Fibroblast of pulmonary artery (primary cell): ENCODE results near the gene FAM187B.

Source experiments
- DNase-seq: peaks from one replicate; pipeline ENCODE4 v3.0.0-alpha.2; 2010; ENCODE audit warnings: low read depth
- H3K4me3 ChIP-seq: replicated peaks from 2 replicates; pipeline ENCODE4 v1.5.1; 2011; ENCODE audit warnings: low read depth, mild to moderate bottlenecking, control low read depth, low read length, moderate library complexity
- TF ChIP-seq, protein P1 (sequence below): IDR thresholded peaks from 2 replicates; pipeline ENCODE4 v1.5.1; 2011; ENCODE audit warnings: mild to moderate bottlenecking, control low read depth, low read length, inconsistent platforms; ENCODE audit errors: missing control alignments

FAM187B gene

DNA sequence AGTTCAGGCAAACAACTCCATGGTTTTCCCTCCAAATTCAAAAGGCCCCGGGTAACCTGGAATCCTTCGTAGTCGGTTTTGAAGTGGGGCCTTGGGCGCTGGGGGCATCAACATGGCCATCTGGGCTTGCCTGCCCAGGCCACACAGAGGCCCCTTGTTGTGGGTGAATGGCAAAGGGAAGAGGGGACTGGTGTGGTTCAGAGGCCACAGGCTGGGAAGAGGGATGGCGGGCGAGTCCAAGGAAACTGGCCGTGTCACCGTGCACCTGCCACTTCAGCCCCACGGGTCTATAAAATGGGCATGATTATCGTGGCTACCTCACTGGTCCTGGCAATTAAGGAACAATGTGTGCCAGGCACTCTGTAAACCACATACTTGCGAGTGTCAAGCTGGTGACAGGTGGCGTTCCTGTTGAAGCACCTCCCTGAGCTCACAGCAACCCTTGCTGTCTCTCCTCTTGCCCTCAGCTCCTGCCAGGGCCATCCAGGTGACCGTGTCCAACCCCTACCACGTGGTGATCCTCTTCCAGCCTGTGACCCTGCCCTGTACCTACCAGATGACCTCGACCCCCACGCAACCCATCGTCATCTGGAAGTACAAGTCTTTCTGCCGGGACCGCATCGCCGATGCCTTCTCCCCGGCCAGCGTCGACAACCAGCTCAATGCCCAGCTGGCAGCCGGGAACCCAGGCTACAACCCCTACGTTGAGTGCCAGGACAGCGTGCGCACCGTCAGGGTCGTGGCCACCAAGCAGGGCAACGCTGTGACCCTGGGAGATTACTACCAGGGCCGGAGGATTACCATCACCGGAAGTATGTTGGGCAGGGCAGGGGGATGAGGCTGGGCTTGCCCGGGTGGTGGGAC lies 21.5 kb upstream of the FAM187B start:
- TF ChIP-seq, protein P1, sequence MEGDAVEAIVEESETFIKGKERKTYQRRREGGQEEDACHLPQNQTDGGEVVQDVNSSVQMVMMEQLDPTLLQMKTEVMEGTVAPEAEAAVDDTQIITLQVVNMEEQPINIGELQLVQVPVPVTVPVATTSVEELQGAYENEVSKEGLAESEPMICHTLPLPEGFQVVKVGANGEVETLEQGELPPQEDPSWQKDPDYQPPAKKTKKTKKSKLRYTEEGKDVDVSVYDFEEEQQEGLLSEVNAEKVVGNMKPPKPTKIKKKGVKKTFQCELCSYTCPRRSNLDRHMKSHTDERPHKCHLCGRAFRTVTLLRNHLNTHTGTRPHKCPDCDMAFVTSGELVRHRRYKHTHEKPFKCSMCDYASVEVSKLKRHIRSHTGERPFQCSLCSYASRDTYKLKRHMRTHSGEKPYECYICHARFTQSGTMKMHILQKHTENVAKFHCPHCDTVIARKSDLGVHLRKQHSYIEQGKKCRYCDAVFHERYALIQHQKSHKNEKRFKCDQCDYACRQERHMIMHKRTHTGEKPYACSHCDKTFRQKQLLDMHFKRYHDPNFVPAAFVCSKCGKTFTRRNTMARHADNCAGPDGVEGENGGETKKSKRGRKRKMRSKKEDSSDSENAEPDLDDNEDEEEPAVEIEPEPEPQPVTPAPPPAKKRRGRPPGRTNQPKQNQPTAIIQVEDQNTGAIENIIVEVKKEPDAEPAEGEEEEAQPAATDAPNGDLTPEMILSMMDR: no peak
- no peak overlapping the region for H3K4me3 ChIP-seq
- DNase-seq: no peak

DNA sequence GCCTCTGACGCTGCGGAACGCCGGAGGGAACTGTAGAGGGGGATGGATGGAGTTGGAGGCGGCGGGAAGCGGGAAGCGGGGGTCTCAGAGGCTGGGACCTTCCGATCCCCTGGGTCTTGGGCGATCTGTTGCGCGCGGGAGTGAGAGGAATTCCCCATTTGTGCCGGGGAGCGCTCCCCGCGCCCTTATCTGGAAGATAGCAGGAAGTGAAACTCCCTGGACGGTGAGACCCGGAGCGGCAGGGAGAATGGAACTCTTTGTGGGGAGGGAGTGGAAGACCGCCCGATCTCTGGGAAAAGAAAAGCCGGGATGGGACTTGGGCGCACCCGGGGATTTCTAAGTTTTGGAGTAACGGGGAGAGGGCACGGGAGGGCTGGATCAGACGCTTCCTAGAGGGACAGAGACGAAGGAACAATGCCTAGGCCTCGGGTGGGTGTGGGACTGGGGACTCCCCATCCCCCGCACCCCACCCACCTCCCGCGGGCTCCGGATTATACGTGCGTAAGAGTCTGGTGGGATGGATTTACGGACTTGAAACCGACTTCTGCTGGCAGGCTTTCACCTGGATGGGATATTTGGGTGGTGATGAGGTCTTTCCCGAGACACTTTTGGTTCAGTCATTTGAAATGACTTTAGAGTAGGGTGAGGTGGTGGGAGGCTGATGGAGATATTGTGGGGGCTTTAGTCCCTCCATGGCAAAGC lies 20.8 kb upstream of the FAM187B start:
- no peak overlapping the region for H3K4me3 ChIP-seq
- DNase-seq: no peak
- TF ChIP-seq, protein P1: no peak

DNA sequence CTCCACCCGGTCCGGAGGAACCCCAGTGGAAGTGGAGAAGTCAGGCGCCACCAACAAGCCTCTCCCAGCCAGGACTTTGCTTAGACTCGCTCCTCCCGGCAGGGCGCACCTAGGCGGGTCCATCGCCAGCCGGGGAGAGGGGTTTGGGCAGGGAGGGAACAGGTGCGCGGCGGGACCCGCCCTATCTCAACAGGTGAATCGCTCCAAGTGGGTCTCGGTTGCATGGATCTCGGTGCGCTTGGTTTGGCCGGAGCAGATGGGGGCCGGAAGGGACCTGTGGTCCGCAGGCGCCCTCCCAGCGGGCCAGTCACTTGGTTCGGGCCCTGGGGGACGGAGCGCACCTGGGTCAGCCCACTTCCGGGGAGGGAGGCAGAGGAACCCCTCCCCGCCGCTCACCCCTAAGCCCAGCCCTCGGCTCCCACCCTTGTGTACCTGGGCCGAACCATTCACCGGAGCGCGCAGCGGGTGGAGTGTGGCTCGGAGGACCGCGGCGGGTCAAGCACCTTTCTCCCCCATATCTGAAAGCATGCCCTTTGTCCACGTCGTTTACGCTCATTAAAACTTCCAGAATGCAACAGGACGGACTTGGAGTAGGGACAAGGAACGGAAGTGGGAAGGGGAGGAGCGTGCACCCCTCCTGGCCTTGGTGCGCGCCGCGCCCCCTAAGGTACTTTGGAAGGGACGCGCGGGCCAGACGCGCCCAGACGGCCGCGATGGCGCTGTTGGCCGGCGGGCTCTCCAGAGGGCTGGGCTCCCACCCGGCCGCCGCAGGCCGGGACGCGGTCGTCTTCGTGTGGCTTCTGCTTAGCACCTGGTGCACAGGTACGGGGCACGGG lies 20.0 kb upstream of the FAM187B start, which contains the start of gene LSR:
LSR (plus strand) TSS at position 693 of the 836 bp plus-strand sequence; CDS start at position 714, 21 bp downstream.
- TF ChIP-seq, protein P1: no peak
- no peak for DNase-seq
- no peak within 1 kb of the TSS for H3K4me3 ChIP-seq

DNA sequence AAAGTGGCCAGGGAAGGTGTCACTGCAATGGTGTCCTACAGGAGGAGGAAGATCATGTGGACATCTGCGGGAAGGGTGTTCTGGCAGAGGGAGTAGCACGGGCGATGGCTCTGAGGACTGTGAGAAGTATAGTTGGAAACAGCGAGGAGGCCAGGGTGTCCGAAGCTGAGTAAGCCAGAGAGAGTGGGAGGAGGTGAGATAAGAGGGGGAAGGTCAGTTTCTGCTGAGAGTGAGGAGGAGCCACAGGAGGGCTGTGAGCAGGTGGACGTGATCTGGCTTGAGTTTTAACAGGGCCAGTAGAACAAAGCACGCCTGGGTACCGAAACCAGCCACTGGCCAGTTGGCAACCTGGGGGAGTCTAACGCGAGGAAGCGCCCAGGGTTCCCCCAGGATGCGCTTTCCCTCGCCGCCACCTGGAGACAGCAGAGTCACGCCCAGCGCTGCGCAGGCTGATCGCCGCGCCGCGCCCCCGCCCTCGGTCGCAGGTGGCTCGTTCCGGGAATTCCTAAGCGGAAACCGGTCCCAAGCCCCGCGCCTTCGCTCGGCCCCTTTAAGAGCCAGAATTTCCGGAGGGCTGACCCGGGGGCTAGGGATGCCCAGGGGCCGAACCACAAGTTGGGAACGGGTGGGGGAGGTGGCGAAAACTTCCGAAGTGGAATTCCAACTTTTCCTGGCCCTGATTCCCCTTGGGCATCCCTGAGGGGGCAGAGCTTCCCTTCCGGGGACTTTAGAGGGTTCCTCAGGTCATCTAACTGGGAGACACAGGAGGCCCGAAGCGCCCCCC lies 19.2 kb upstream of the FAM187B start:
- TF ChIP-seq, protein P1: no peak
- DNase-seq: no peak
- no peak overlapping the region for H3K4me3 ChIP-seq

DNA sequence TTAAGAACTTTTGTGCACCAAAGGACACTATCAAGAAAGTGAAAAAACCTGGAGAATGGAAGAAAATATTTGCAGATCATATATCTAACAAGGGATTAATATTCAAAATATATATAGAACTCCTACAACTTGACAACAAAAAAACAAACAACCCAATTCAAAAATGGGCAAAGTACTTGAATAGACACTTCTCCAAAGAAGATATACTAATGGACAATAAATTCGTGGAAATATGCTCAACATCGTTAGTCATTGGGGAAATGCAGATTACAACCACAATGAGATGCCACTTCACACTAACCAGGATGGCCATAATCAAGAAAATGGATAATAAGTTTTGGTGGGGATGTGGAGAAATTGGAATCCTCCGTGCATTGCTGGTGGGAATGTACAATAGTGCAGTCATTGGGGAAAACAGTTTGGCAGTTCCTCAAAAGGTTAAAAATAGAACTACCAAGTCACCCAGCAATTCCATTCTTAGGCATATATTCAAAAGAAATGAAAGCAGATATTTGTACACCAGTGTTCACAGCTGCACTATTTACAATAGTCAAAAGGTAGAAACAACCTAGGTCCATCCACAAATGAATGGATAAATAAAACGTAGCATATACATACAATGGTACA lies 18.0 kb upstream of the FAM187B start:
- TF ChIP-seq, protein P1: no peak
- no peak for DNase-seq

More for the DNA sequence above, 18.0 kb upstream of the FAM187B start:
- H3K4me3 ChIP-seq: no peak overlapping the region
